ENCODE measurements around the gene NCOR1.

- TF ChIP-seq FOXM1 (CRISPR knock-in tag; IDR thresholded peaks at IDR 0.05) (no peak), ZNF724P (CRISPR knock-in tag; IDR thresholded peaks at IDR 0.05; ENCODE audit: borderline replicate concordance) (no peak), ZNF543 (CRISPR knock-in tag; IDR thresholded peaks at IDR 0.05) (no peak), ZZZ3 (CRISPR knock-in tag; IDR thresholded peaks at IDR 0.05; ENCODE audit: borderline replicate concordance) (no peak), RFXANK (CRISPR knock-in tag; IDR thresholded peaks at IDR 0.05) (no peak), EZH2 (conservative IDR thresholded peaks at IDR 0.05; ENCODE audit: low read depth, low read length) (no peak), ZFP36 (IDR thresholded peaks at IDR 0.05; ENCODE audit: borderline replicate concordance, low read depth, low read length, partially characterized antibody) (no peak), POLR2A (IDR thresholded peaks at IDR 0.05; ENCODE audit: insufficient read depth in 1 of 2, low read depth in 2 of 2, low read length in 2 of 2) (no peak), YY1 (IDR thresholded peaks at IDR 0.05; ENCODE audit: insufficient read depth, insufficient replicate concordance, low read depth, low read length) (no peak)
- TF ChIP-seq, protein P1, sequence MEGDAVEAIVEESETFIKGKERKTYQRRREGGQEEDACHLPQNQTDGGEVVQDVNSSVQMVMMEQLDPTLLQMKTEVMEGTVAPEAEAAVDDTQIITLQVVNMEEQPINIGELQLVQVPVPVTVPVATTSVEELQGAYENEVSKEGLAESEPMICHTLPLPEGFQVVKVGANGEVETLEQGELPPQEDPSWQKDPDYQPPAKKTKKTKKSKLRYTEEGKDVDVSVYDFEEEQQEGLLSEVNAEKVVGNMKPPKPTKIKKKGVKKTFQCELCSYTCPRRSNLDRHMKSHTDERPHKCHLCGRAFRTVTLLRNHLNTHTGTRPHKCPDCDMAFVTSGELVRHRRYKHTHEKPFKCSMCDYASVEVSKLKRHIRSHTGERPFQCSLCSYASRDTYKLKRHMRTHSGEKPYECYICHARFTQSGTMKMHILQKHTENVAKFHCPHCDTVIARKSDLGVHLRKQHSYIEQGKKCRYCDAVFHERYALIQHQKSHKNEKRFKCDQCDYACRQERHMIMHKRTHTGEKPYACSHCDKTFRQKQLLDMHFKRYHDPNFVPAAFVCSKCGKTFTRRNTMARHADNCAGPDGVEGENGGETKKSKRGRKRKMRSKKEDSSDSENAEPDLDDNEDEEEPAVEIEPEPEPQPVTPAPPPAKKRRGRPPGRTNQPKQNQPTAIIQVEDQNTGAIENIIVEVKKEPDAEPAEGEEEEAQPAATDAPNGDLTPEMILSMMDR (CRISPR knock-in tag; IDR thresholded peaks at IDR 0.05) = no peak
- TF ChIP-seq, protein P2, sequence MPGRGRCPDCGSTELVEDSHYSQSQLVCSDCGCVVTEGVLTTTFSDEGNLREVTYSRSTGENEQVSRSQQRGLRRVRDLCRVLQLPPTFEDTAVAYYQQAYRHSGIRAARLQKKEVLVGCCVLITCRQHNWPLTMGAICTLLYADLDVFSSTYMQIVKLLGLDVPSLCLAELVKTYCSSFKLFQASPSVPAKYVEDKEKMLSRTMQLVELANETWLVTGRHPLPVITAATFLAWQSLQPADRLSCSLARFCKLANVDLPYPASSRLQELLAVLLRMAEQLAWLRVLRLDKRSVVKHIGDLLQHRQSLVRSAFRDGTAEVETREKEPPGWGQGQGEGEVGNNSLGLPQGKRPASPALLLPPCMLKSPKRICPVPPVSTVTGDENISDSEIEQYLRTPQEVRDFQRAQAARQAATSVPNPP (CRISPR knock-in tag; IDR thresholded peaks at IDR 0.05) = no peak
- TF ChIP-seq, protein P3, sequence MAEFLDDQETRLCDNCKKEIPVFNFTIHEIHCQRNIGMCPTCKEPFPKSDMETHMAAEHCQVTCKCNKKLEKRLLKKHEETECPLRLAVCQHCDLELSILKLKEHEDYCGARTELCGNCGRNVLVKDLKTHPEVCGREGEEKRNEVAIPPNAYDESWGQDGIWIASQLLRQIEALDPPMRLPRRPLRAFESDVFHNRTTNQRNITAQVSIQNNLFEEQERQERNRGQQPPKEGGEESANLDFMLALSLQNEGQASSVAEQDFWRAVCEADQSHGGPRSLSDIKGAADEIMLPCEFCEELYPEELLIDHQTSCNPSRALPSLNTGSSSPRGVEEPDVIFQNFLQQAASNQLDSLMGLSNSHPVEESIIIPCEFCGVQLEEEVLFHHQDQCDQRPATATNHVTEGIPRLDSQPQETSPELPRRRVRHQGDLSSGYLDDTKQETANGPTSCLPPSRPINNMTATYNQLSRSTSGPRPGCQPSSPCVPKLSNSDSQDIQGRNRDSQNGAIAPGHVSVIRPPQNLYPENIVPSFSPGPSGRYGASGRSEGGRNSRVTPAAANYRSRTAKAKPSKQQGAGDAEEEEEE (CRISPR knock-in tag; IDR thresholded peaks at IDR 0.05; ENCODE audit: borderline replicate concordance) = no peak
These were observed 139.4 kb downstream of the NCOR1 start for GRCh38 chr17:16075949-16076348.
